ENCODE measurements around the gene IDH3A. TPM values are rescaled to one million over a fixed set of nuclear protein-coding genes. Genes with fewer than 3 reads are reported as not detected.
A peak's percentile ranks its signal among the peaks of the same experiment; 100 is the strongest.

IDH3A gene
- total and polyA plus RNA-seq, 8 donors: 35.8 to 81.1 (median 49.6) TPM

GRCh38 chr15:78131295-78132061 lies 17.7 kb upstream of the IDH3A start, which contains the start of gene CIB2:
Gene CIB2 (minus strand): TSS chr15:78131445. CDS start chr15:78131215, 230 bp downstream.
- peaks cover 7 to 22% of the 10 kb centered on the region in 2 donors for H3K4me1 ChIP-seq
- intact Hi-C loops (cut with DNase I): no loop called here
- peak; percentile 97 for ATAC-seq
- no peaks in the 10 kb centered on the region for H3K9me3 ChIP-seq
- peak within 1 kb of the TSS; percentile 53 to 67 for H3K4me3 ChIP-seq
- no peaks in the 10 kb centered on the region for H3K36me3 ChIP-seq
- peaks cover 0 to 9% of the 10 kb centered on the region in 2 donors for H3K27me3 ChIP-seq
- TF ChIP-seq CTCF (IDR thresholded peaks at IDR 0.05): peak; percentile 71 to 84
- peak within 1 kb of the TSS; percentile 51 to 77 for H3K27ac ChIP-seq
- DNase-seq: peak; percentile 58 to 95 (median 85)

GRCh38 chr15:78133801-78134200 lies 15.4 kb upstream of the IDH3A start:
- intact Hi-C loops (cut with DNase I): no loop called here

GRCh38 chr15:78139578-78139977 lies 9.6 kb upstream of the IDH3A start:
- Histone ChIP-seq H3K4me1 (no peaks in the 10 kb centered on the region), H3K4me3 (no peak overlapping the region), H3K27ac (no peak overlapping the region), H3K27me3 (no peaks in the 10 kb centered on the region), H3K9me3 (no peaks in the 10 kb centered on the region), H3K36me3 (no peaks in the 10 kb centered on the region)
- intact Hi-C loops (cut with DNase I): no loop called here
- no peak for DNase-seq
- TF ChIP-seq CTCF (IDR thresholded peaks at IDR 0.05): no peak
- ATAC-seq: no peak

More at GRCh38 chr15:78133801-78134200, 15.4 kb upstream of the IDH3A start:
- no peak for ATAC-seq
- no peak for TF ChIP-seq CTCF (IDR thresholded peaks at IDR 0.05)
- no peak for DNase-seq
- Histone ChIP-seq H3K27ac (no peak overlapping the region), H3K27me3 (peaks cover 0 to 9% of the 10 kb centered on the region in 2 donors), H3K36me3 (no peaks in the 10 kb centered on the region), H3K9me3 (no peaks in the 10 kb centered on the region), H3K4me3 (no peak overlapping the region), H3K4me1 (peaks cover 7 to 22% of the 10 kb centered on the region in 2 donors)

GRCh38 chr15:78140292-78140691 lies 8.9 kb upstream of the IDH3A start:
- H3K4me1 ChIP-seq: no peaks in the 10 kb centered on the region
- no peaks in the 10 kb centered on the region for H3K27me3 ChIP-seq
- intact Hi-C loops (cut with DNase I): no loop called here
- H3K27ac ChIP-seq: no peak overlapping the region
- H3K4me3 ChIP-seq: no peak overlapping the region
- DNase-seq (no peak), ATAC-seq (no peak)
- TF ChIP-seq CTCF (IDR thresholded peaks at IDR 0.05): no peak
- no peaks in the 10 kb centered on the region for H3K36me3 ChIP-seq
- no peaks in the 10 kb centered on the region for H3K9me3 ChIP-seq

- no peak for ATAC-seq
- Histone ChIP-seq H3K9me3 (no peaks in the 10 kb centered on the region), H3K4me3 (no peak overlapping the region), H3K36me3 (no peaks in the 10 kb centered on the region), H3K27me3 (no peaks in the 10 kb centered on the region), H3K4me1 (no peaks in the 10 kb centered on the region), H3K27ac (no peak overlapping the region)
- DNase-seq: no peak
- TF ChIP-seq CTCF (IDR thresholded peaks at IDR 0.05): no peak
- intact Hi-C loops (cut with DNase I): no loop called here
These were observed 6.8 kb upstream of the IDH3A start for GRCh38 chr15:78142332-78142731.
